Endodermal cell (in vitro differentiated cells): ENCODE measurements around the gene GID8. TPM values are rescaled to one million over a fixed set of nuclear protein-coding genes. Genes with fewer than 3 reads are reported as not detected.

Source experiments
- DNase-seq: peaks from one replicate; pipeline ENCODE4 v3.0.0-alpha.2; 2017
- H3K27ac ChIP-seq: 2 replicates; pipeline ENCODE4 v1.5.1; 2013; ENCODE audit warnings: mild to moderate bottlenecking, low read depth, low read length, moderate library complexity
- H3K27me3 ChIP-seq: 2 replicates; pipeline ENCODE4 v1.6.1; 2013; ENCODE audit warnings: mild to moderate bottlenecking, low read length, moderate library complexity; ENCODE audit not compliant: insufficient read depth, control insufficient read depth, poor library complexity, severe bottlenecking
- H3K36me3 ChIP-seq: 2 replicates; pipeline ENCODE4 v1.7.0; 2013; ENCODE audit warnings: mild to moderate bottlenecking, low read length, moderate library complexity; ENCODE audit not compliant: control insufficient read depth, insufficient read depth
- H3K4me1 ChIP-seq: one replicate; pipeline ENCODE4 v1.7.0; 2013; ENCODE audit warnings: low read length; ENCODE audit not compliant: control insufficient read depth, insufficient read depth
- H3K4me3 ChIP-seq: 2 replicates; pipeline ENCODE4 v1.5.1; 2013; ENCODE audit warnings: mild to moderate bottlenecking, low read length, moderate library complexity
- H3K9ac ChIP-seq: 2 replicates; pipeline ENCODE4 v1.6.1; 2013; ENCODE audit warnings: mild to moderate bottlenecking, low read length, moderate library complexity; ENCODE audit not compliant: poor library complexity, severe bottlenecking; ENCODE audit errors: extremely low read depth
- H3K9me3 ChIP-seq: 2 replicates; pipeline ENCODE4 v1.6.1; 2013; ENCODE audit warnings: mild to moderate bottlenecking, low read length, moderate library complexity; ENCODE audit not compliant: control insufficient read depth
- H3K27ac Mint-ChIP-seq: 2 replicates; pipeline ENCODE4 v1.8.0; 2020; ENCODE audit warnings: mixed read lengths
- H3K27me3 Mint-ChIP-seq: 2 replicates; pipeline ENCODE4 v1.8.0; 2021; ENCODE audit warnings: mild to moderate bottlenecking, mixed read lengths; ENCODE audit not compliant: insufficient read depth
- H3K36me3 Mint-ChIP-seq: 2 replicates; pipeline ENCODE4 v1.8.0; 2020; ENCODE audit warnings: low read depth, mixed read lengths
- H3K4me1 Mint-ChIP-seq: 2 replicates; pipeline ENCODE4 v1.8.0; 2020; ENCODE audit warnings: mixed read lengths
- H3K4me3 Mint-ChIP-seq: 2 replicates; pipeline ENCODE4 v1.8.0; 2020; ENCODE audit warnings: mild to moderate bottlenecking, moderate library complexity, mixed read lengths
- H3K9me3 Mint-ChIP-seq: 2 replicates; pipeline ENCODE4 v1.8.0; 2020; ENCODE audit warnings: mild to moderate bottlenecking, mixed read lengths
- WGBS, 2 experiments: methylation state at CpG; one replicate each; pipeline versions ENCODE4 v1.1.5 to v1.1.7; 2013; ENCODE audit warnings: missing lambda C conversion rate in 2 of 2, mixed read lengths in 1 of 2; ENCODE audit not compliant: insufficient coverage in 1 of 2, insufficient read length in 1 of 2; 5-methylcytosine and 5-hydroxymethylcytosine counted together
- total RNA-seq, 2 donors: library from RNA; stranded (reverse); fragmentation: NEBNext Ultra II Directional in 1 of 2; extraction: Animal tissue kit (Norgen Biotek cat#: 25700) in 1 of 2; gene quantifications; 2 replicates in 1 of 2; 3 replicates in 1 of 2; pipeline ENCODE4 v1.2.1, GENCODE V29; 2021
- TF ChIP-seq, protein P1 (sequence below): fragments of 200-600 bp; sonication (generic); conservative IDR thresholded peaks from 2 replicates; pipeline ENCODE4 v1.5.0; 2021; ENCODE audit warnings: antibody characterized with exemption, mild to moderate bottlenecking

GID8 gene
- total RNA-seq, 2 donors from 2014 or later: 51.5 to 52.1 TPM

- WGBS, 2 experiments: 87 to 100% methylated on average over 1 to 13 of the region's 13 CpGs
- no peaks in the 10 kb centered on the region for H3K36me3 Mint-ChIP-seq
- Histone ChIP-seq H3K36me3 (no peaks in the 10 kb centered on the region), H3K27me3 (peaks cover 42% of the 10 kb centered on the region), H3K9me3 (no peaks in the 10 kb centered on the region), H3K4me3 (no peak overlapping the region), H3K4me1 (no peaks in the 10 kb centered on the region), H3K9ac (no peak overlapping the region), H3K27ac (no peak overlapping the region)
- H3K27ac Mint-ChIP-seq: no peak overlapping the region
- no peak for DNase-seq
- H3K4me3 Mint-ChIP-seq: no peak overlapping the region
- no peaks in the 10 kb centered on the region for H3K4me1 Mint-ChIP-seq
- TF ChIP-seq, protein P1, sequence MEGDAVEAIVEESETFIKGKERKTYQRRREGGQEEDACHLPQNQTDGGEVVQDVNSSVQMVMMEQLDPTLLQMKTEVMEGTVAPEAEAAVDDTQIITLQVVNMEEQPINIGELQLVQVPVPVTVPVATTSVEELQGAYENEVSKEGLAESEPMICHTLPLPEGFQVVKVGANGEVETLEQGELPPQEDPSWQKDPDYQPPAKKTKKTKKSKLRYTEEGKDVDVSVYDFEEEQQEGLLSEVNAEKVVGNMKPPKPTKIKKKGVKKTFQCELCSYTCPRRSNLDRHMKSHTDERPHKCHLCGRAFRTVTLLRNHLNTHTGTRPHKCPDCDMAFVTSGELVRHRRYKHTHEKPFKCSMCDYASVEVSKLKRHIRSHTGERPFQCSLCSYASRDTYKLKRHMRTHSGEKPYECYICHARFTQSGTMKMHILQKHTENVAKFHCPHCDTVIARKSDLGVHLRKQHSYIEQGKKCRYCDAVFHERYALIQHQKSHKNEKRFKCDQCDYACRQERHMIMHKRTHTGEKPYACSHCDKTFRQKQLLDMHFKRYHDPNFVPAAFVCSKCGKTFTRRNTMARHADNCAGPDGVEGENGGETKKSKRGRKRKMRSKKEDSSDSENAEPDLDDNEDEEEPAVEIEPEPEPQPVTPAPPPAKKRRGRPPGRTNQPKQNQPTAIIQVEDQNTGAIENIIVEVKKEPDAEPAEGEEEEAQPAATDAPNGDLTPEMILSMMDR: no peak
- H3K27me3 Mint-ChIP-seq: peaks cover 28% of the 10 kb centered on the region
- no peaks in the 10 kb centered on the region for H3K9me3 Mint-ChIP-seq
Observed at GRCh38 chr20:62978561-62978943, 40.6 kb downstream of the GID8 start.

DNA sequence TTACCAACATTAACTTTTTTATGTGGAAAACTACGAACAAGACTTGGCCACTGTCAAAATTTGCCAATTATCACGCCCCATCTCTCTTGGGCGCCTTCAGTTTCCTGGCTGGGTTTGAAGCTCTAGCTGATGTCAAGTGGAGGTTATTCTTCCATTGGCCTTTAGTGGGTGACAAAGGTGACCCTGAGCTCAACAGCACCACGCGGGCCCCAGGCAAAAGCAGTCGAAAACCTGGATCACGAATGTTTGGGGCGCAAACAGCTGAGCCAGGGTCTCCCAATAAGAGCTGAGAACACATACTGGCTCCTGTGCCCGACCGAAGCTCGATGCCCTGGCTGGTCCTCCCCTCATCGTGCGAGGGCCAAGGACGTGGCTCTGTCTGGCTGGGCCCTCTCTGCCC is 41.4 kb downstream of the GID8 start:
- Histone ChIP-seq H3K9ac (no peak overlapping the region), H3K27ac (peak overlapping the region; percentile 94), H3K9me3 (no peaks in the 10 kb centered on the region), H3K4me3 (no peak overlapping the region), H3K27me3 (peaks cover 35% of the 10 kb centered on the region), H3K4me1 (no peaks in the 10 kb centered on the region), H3K36me3 (no peaks in the 10 kb centered on the region)
- Mint-ChIP-seq H3K36me3 (no peaks in the 10 kb centered on the region), H3K9me3 (no peaks in the 10 kb centered on the region), H3K27ac (no peak overlapping the region), H3K27me3 (peaks cover 21% of the 10 kb centered on the region), H3K4me3 (no peak overlapping the region), H3K4me1 (no peaks in the 10 kb centered on the region)
- WGBS, 2 experiments: 87 to 88% methylated on average over 11 to 14 of the region's 14 CpGs
- DNase-seq: no peak
- TF ChIP-seq, protein P1: peak; percentile 26

DNA sequence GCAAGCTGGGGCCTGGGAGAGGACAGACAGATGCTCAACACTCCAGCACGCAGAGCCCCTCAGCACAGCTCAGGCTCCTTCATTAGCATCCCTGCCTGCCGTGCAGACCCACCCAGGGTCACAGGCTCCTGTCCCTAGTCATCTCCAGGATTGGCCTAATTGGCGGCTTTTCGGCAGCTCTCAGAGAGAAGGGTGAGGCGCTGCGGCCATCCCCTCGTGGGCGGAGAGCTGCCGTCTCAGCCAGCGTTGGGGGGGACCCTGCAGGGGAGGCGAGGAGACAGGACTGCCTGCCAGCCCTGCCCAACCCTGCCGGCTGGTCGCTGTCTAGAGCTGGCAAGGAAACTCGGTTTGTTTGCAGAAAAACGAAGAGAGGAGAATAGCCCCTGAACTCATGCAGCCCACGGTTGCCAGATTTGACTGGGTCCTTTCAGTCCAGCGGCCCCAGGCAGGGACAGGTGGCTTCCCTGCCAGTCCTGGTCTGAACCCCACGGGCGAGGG is 42.0 kb downstream of the GID8 start:
- H3K36me3 Mint-ChIP-seq: no peaks in the 10 kb centered on the region
- H3K4me1 Mint-ChIP-seq: peaks cover 3% of the 10 kb centered on the region
- peaks cover 16% of the 10 kb centered on the region for H3K27me3 Mint-ChIP-seq
- H3K27ac Mint-ChIP-seq: no peak overlapping the region
- Histone ChIP-seq H3K4me3 (no peak overlapping the region), H3K27ac (peak overlapping the region; percentile 94), H3K9ac (no peak overlapping the region), H3K4me1 (no peaks in the 10 kb centered on the region), H3K9me3 (no peaks in the 10 kb centered on the region), H3K27me3 (peaks cover 29% of the 10 kb centered on the region), H3K36me3 (no peaks in the 10 kb centered on the region)
- no peaks in the 10 kb centered on the region for H3K9me3 Mint-ChIP-seq
- 55 to 74% methylated on average over 12 to 19 of the region's 19 CpGs for WGBS, 2 experiments
- DNase-seq: no peak
- TF ChIP-seq, protein P1: no peak
- H3K4me3 Mint-ChIP-seq: no peak overlapping the region
